Cardiac septum (tissue), 1 donor: ENCODE results near the gene TADA2B. TPM values are rescaled to one million over a fixed set of nuclear protein-coding genes. Genes with fewer than 3 reads are reported as not detected.

ENCODE experiments used
- DNase-seq: peaks from one replicate; pipeline ENCODE4 v3.0.0-alpha.2; 2020; ENCODE audit warnings: low spot score
- intact Hi-C: fragments of 100-400 bp; cut with DNase I; formaldehyde crosslinking; loops from one replicate; pipeline ENCODE4 v1.14.0; 2022
- total RNA-seq: library from RNA; stranded (reverse); fragmentation: NEBNext Ultra II Directional; extraction: Animal tissue kit (Norgen Biotek cat#: 25700); gene quantifications from one replicate; pipeline ENCODE4 v1.2.1, GENCODE V29; 2021
- donor health status: DM: no; HTN: no; CAD: no.

TADA2B gene
- total RNA-seq, 1 donor from 2014 or later = 25.6 TPM

DNA sequence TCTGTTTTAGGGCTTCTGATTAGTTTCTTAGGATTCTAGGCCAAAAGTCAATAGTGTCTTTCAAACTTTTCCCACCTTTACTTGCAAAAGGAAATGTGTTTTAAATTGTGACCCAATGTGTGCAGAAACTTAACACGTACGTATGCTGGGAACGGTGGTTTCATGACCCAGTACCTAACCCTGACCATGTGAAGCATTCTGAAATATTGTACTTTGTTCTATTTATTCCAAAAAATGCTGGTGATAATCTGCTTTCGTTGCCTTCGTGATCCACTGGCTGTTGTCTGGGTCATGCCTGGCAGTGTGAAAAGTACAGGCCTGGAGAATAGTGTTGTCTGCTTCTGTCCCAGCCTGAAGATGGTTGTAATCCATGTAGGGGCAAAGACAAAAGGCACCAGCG lies 26.7 kb upstream of the TADA2B start:
- intact Hi-C loops = no loop called here
- DNase-seq = no peak

DNA sequence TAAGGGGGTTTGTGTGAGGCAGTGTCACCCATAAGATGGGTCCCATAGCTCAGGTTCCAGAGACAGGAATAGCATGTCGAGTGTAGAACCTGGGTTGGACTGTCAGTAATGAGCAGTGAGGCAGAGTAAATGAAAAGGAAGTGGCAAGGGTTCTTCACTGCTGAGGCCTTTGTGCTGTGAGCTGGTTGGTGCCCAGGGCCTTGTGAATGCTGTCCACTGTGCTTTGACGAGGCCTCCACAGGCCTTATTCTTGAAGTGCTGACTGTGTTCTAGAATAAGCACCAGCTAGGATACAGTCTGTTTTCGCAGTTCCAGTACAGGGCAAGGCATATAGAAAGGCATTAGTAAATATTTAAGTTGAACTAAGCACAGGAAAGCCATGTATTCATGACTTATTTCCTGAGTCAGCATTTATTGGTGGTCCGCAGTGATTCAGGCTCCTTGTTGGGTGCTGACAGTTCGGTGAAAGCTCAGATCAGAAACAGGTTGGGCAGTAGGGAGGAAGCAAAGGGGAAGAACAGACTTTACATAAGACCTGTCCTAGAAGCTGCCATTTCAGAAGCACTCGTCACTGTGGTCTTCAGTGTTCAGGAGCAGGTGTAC lies 25.6 kb upstream of the TADA2B start:
- intact Hi-C loops = no loop called here

DNA sequence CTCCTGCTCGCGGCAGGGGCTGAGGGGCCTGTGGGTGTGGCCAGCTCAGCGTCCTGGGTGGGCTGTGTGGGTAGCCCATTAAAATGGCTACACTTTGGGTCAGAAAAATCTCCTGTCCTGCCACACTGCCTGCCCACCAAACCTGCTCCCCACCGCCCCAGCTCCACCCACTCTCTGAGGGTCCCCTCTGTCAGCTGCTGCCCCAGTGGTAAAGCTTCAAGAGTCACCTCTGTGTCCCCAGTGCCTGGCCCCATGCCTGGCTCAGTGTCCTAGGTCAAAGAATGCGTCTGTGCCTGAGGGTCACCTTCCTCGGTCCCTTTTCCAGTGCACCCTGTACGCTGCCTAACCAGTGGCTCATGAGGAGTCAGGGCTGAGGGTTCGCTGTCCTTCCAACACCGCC lies 24.9 kb upstream of the TADA2B start:
- intact Hi-C loops = no loop called here

More for the DNA sequence above, 25.6 kb upstream of the TADA2B start:
- no peak for DNase-seq

DNA sequence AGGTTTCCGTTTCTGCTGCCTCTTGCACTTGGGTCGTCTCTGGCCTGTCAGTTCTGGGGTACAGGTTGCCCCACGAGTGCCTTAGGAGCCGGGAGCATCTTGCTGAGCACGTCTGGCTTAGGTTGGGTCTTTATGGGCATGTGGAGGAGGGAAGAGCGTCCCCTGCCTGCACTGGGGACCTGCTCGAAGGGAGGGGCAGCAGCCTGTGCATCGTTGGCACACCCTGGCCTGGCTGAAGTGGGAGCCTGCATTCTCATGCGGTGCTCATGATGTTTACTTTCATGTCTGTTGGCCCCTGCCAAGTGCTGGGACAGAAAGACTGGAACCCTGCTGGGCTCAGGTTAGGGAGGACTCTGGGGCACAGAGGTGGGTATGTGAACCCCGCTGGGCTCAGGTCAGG lies 23.8 kb upstream of the TADA2B start:
- intact Hi-C loops = no loop called here

More for the DNA sequence above, 24.9 kb upstream of the TADA2B start:
- no peak for DNase-seq

DNA sequence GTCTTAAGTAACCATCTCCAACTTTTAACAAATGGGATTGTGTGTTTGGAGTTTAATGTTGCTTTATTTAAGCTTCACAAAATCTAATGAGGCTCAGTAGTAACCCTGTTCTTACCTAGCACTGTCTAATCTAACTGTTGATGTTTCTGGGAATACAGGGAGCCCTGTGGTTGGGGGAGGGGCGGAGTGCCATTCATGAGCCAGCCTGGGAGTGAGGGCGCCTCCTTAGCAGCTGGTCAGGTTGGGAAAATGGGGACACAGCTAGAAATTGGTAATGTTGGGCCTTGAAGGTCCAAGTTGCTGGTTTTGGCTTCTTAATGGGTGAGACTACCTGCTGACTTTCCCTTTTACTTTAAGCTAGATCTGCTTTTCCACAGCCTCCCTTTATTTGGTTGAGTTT lies 22.9 kb upstream of the TADA2B start:
- no peak for DNase-seq
- intact Hi-C loops = no loop called here

More for the DNA sequence above, 23.8 kb upstream of the TADA2B start:
- no peak for DNase-seq

DNA sequence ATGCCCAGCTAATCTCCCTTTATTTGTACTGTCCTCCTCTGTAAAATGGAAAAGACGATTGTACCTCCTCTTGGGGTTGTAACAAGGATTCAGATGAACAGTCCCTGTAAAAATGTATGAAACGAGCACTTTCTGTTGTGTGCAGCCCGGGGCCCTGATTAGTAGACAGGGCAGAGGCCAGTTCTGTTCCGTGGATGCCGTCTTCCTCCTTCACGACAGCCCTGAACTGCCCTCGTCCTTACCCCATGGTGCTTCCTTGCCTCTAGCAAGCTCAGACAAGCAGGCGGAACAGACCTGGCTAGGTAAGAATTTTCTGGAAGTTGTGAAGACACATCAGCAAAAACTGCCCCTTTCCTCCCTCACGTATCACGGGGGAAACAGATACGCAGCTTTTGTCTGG lies 22.3 kb upstream of the TADA2B start:
- no peak for DNase-seq
- intact Hi-C loops = no loop called here

DNA sequence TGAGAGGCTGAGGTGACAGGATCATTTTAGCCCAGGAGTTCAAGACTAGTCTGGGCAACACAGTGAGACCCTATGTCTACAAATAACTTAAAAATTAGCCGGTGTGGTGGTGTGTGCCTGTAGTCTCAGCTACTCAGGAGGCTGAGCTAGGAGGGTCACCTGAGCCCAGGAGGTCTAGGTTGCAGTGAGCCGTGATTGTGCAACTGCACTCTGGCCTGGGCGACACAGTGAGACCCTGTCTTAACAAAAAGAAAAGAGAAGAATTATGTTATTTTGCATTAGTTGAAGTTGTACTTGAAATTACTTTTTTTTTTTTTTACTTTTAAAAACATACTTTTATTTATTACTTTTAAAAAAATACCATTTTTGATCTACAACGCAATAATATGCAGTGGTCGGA lies 21.8 kb upstream of the TADA2B start:
- no peak for DNase-seq

DNA sequence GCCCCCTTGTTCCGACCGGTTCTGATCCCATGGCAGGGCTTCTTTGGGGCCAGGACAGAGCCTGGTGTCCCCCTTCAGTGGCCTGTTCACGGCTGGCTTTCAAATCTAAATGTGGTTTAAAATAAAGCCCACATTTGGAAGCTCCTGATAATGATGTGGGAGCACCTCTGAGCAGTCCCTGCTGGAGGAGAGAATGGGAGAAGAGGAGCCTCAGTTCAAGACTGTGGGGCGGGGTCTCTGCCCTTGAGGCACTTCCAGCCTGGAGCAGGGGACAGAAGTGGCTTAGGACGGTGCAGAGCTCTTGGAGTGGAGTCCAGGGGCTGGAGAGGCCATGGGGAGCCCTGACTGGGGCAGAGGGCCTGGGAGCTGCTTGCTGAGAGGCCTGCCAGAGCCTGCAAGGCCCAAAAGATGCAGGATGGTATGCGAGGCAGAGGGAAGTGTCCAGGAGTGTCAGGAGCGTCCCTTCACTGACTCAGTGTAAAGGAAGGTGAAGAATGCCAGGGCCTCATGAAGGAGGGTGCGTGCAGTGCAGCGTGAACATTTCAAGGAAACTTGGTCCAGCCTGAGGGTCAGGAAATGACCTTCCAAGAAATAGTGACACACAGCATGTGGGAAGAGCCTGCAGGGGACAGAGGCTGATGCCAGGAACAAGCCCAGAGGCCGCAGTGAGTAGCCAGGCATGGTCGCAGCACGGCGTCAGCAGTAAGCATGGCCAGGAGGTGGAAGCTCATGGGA lies 21.1 kb upstream of the TADA2B start:
- intact Hi-C loops = no loop called here
- no peak for DNase-seq

More for the DNA sequence above, 21.8 kb upstream of the TADA2B start:
- intact Hi-C loops = no loop called here

DNA sequence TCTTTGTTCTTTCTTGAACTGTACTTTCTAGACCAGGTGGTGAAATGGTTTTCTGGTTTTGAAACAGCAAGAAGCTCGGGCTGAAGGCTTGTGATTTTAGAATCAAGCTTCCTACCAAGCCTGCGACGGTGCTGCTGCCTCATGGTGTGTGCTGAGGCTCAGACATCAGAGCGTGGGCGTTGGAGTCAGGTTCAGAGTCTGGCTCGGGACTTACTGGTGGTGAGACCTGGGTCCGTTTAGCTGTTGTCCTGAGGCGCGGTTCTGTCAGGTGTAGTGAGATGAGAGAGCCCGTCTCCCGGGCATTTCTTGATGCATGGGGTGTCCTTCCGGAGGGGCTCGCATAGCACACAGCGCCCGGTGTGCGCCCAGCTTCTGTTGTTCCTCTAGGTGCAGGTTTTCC lies 19.7 kb upstream of the TADA2B start:
- DNase-seq = no peak
- intact Hi-C loops = no loop called here

DNA sequence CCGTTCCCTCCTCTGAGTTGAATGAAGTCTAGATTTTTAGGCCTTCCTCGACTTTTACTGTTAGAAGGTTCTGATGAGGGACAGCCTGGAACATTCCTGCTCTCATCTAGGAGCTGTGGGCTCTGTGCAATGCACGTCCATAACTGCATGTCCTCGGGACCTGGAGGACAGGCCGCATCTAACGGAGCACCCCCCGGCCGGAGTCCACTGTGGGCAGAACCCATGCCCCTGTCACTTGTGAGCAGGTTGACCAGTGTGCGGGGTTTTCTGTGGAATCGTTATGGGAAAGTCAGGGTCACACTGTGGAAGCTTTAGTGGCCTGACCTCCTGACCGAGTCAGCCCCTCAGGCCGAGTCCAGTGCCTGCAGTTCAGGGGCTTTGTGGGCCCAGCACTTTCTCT lies 19.3 kb upstream of the TADA2B start:
- no peak for DNase-seq
- intact Hi-C loops = no loop called here

DNA sequence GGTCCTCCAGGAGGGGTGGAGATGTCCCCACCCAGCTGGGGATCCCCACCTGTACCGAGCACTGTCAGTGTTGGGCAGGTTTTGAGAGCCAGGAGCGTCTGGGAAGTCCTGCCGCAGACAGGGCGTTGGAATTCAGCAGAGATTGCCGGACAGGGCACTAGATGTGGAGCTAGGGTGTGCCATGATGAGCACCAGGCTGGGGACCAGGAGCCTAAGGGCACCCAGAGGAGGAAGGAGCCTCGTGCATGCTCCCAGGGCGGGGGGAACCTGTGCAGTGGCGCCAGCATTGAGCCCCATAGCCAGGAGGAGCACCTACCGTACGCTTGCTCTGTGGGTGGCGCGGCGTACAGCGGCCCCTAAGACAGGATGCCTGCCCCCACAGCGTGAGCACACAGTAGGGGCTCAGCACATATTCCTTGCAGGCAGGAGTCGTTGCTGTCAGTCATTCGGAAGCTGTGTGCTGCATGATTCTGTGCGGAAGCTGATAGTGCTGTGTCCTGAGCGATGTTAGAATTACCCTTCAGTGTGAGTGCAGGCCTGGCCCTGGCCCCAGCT lies 18.8 kb upstream of the TADA2B start:
- intact Hi-C loops = no loop called here
- no peak for DNase-seq

DNA sequence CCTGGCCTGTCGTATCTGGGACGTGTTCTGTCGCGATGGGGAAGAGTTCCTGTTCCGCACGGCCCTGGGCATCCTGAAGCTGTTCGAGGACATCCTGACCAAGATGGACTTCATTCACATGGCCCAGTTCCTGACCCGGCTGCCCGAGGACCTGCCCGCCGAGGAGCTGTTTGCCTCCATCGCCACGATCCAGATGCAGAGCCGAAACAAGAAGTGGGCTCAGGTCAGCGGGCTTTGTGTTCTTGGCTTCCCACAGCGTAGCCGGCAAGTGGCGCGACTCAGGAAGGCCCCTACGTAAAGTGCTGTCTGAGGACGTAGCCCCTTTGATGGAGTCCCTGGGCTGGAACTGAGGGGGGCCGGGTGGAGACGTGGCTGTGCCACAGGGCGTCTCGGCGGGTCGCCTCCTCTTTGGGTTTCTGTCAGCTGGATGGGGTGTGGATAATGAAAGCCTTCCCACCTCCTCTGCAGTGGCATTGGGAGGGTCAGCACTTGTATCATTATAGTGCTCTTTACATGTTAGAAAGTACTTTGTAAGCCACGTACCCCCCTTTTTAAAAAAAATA lies 18.1 kb upstream of the TADA2B start:
- intact Hi-C loops = no loop called here
- no peak for DNase-seq

DNA sequence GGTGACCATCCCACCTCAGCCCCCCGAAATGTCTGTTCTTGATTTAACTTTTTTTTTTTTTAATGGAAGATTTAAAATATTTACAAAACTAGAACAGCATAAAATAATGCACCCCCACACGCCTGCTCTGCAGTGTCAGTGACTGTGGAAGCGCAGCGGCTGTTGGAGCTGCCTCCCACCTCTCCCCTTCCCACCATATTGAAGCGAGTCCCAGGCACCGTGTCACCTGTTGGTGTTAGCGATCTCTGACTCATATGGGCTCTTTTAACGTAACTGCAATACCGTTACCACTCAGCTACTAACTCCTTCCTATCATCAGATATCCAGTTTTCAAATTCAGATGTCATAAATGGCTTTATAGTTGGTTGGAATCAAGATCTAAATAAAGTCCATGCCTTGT lies 17.1 kb upstream of the TADA2B start:
- no peak for DNase-seq
- intact Hi-C loops = no loop called here

DNA sequence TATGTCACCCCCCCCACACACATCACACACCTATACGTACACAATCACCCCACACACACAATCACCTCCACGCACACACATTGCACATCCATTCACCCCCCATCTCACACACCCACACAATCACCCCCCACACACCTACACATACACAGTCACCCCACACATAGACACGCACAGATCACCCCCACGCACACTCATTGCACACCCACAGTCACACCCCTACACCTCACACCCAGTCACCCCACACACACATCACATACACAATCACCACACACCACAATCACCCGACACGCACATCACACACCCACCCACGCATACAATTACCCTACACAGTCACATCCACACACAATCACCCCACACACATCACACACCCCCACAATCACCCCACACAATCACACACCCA lies 15.9 kb upstream of the TADA2B start:
- intact Hi-C loops = no loop called here
- no peak for DNase-seq

DNA sequence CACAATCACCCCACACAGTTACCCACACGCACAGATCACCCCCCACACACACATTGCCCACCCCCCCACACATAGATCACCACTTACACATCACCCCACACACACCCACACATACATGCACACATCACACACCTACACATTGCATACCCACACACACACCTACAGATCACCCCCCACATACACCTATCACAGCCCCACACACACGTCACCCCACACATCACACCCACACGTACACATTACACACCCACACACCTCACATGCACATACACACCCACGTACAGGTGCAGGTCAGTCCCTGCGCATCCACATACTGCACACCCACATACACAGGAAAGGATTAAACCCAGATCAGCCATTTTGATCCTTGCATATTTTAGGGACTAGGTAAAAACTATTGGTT lies 15.3 kb upstream of the TADA2B start:
- no peak for DNase-seq
- intact Hi-C loops = no loop called here

DNA sequence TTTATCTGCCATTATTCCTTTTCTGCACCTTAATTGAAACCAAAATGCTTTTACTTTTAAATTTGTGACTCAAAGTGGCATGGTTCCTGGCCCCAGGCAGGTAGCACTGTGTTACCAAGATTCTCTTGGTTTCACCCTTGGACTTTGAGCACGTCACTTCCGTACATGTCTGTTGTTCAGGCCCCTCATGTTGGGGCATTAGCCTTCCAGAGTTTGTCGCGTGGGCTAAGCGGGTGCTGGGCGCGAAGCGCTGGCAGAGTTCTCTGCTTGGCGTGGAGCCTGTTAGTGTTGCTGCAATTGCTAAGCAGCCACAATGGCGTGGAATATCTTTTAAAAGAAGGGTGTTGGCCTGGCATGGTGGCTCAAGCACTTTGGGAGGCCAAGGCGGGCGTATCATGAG lies 14.0 kb upstream of the TADA2B start:
- DNase-seq = no peak

DNA sequence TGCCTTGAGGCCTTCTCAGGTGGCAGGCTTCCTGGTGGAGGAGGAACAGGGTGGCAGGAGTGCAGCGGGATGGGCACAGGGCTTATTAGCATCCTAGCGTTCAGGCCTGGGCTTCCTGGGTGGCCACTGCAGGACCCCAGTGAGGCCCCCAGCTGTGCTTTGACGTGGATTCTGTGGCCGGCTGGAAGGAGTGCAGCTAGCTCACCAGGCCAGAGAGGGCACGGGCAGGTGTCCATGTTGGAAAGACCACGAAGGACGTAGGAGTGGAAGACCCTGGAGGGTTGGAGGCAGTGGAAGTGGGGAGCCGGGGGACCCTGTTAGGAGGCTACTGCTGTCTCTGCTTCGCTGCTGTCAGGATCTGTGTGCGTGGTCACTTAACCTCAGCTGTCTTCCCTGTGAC lies 13.3 kb upstream of the TADA2B start:
- intact Hi-C loops = no loop called here

More for the DNA sequence above, 14.0 kb upstream of the TADA2B start:
- intact Hi-C loops = no loop called here

DNA sequence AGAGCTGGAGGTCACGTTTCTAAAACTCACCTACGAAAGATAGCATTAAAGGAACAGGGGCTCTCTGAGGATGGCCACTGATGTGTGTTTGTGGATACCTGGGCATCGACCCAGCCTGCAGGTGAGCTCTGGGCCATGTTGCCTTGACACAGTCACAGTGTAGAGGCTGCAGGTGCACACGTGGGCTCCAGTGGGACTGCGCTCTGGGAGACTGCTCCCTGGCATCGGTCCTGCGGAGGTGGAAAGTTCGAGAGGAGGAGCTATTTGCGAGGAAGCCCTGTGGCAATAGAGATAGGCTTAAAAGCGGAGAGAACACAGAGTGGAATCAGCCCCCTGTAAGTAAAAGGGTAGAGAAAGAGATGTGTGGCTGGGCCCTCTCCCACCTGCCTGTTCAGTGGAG lies 12.3 kb upstream of the TADA2B start:
- DNase-seq = no peak
- intact Hi-C loops = no loop called here

More for the DNA sequence above, 13.3 kb upstream of the TADA2B start:
- DNase-seq = no peak

DNA sequence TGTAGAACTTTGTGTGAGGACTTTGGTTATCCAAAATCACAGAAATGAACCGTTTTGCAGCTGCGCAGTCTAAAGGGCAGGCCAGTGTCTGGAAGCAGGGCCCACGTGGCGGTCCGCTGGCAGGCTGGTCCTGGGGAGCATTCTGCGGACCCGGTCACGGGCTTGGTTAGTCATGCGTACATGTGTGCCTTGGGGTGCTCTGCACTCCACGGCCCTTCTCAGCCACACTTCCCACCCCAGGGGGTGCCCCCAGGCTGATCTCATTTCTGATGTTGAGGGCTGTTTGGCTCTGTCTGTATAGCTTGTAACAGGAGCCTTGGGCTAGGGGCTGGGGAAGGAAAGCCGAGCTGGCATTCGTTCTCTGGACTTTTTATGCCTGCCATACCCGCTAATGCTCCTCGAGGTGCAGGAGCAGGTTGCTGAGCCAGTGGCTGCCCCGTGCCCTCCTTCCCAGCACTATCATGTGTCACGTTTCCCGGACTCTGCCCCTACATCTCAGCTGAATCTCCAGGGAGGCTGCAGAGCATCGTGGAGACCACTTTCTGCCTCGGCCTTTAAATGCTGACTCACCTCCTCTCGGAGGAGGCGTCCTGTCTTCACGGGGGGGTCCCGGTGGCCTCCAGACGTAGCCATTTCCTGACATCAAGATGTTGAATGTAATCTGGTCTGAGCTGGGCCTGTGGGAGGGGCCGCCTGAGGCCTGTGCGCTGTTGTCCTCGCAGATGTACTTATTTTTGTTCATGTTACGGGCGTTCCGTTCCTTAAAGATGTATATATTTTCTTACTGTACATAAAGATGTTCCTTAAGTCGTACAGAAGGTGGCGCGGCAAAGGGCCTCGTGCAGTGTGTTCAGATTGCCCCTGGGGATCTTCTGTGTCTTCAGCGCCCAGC lies 11.4 kb upstream of the TADA2B start:
- no peak for DNase-seq
- intact Hi-C loops = no loop called here

DNA sequence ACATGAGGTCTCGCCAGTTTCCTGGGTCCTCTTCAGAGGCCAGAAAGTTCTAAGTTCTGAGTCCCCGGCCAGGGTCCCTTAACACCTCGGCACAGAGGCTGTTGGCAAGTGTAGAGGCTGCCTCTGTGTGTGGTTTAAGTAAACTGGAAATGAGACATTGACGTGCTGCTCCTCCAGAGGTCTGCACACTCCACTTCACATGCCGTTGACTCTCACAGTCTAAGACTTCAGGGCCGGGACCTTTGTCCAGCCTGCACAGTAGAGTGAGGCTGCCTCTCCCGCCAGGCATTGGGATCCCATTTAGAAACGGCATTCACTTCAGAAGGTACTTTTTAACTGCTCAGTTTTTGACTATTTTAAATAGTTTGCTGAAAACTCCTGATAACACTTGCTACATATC lies 10.6 kb upstream of the TADA2B start:
- DNase-seq = no peak

More for the DNA sequence above, 10.6 kb upstream of the TADA2B start:
- intact Hi-C loops = no loop called here
